NCI-H2227 (cell line): ENCODE results near the gene GZF1.

ENCODE experiments used
- DNase-seq: peaks from one replicate; lab custom pipeline; 2025; ENCODE audit not compliant: unreplicated experiment; lab: John Stamatoyannopoulos, UW

The GZF1 gene

DNA sequence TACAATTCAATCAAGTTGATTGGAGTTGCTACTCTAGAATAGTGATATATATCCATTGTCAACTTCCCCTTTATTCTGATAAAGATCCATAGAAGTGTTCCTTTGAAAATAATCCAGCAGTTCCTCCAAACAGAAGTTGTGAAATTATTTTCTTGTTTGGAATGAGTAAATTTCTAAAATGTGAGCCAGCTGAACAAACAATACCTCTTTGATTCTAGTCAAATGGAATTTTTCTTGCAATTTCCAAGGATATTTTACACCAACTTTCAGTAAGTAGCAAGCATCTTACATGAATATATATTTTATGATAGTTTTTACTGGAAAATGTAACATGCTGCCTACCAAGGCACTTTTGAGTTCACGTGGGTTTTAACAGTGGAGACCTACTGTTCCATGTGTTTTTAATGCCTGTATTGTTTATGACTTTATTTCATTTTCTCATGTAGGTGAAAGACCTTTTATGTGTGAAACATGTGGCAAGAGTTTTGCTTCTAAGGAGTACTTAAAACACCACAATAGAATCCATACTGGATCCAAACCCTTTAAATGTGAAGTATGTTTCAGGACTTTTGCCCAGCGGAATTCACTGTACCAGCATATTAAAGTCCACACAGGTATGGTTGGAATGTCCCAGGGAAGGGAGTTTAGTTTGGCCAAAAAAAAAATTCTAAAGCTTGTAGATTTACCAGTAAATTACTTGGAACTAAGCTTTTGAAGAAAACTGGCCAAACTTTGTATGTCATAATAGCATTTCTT, 6.5 kb downstream of the GZF1 start:
- no peak for DNase-seq

DNA sequence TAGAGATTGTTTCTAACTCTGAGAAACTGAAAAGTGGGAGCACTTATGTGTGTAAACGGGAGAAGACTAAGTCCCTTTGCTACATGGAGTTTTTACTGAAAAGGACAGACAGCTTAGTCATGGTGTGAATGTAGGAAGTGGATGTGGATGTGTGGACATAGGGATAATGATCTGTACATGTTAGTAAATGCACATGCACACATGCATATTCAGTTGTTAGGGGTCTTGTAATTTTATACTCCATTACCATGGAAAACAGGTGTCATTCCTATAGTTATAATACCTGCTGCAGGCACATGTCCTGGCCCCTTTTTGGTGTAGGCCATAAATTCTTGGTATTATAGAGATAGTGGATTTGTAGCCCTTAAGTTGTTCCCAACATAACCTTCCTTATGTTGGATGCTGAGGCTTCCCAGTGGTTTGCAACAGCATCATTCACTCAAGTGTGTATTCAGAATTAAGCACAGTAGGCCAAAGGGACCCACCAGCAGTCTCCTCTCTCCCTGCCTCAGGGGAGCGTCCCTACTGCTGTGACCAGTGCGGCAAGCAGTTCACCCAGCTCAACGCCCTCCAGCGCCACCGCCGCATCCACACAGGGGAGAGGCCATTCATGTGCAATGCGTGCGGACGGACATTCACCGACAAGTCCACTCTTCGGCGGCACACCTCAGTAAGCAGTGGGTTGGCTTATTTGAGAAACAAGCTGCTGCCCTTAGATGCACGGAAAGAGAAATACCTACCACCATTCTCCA, 7.3 kb downstream of the GZF1 start:
- no peak for DNase-seq

DNA sequence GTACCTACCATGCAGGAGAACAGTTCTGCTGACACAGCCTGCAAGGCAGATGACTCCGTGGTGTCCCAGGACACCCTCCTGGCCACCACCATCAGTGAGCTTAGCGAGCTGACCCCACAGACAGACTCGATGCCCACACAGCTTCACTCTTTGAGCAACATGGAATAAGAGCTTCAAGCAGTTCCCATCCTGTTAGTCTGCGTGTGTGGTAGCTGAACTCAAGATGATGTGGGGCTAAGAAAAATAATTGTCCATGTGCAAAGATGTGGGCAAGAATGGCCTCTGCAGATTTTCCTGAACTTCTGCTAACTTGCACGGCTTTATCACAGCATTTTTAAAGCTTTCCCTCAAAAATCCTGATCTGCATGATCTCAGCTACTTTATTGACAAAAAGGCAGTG, 8.3 kb downstream of the GZF1 start:
- DNase-seq: no peak

DNA sequence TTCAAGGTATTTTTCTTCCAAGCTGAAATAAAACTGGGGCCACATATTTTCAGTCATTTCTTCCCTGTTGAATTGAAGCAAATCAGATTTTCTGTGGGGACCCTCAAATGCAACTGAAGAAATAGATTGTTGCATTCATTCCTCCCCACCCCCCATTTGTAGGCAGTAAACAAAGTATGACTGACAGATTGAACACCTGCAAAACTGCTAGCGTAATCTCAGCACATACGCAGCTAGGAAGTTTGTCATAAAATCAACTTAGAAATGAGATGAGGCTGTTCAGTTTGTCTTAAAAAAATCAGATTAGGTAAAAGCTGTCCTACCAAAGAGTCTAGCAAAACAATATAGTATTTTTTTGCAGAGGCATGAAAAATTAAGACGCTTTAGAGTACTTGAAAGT, 8.9 kb downstream of the GZF1 start:
- DNase-seq: no peak

DNA sequence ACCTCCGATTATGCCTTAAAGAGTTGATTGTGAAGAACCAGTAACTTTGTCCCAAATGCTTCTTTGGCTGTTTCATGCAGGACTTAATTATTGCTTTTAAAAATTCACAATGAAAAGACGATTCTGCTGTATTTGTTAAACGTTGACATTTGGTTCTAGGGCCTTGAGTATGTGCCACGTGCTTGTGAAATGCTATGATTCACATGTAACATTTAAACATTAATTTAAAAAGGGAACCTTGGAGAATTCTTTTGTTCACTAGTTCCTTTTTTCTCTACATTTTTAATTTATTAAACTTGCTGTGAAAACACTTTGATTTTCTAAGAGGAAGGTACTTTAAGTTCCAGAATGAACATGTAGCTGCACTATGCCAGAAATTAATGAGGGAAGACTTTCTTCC, 9.5 kb downstream of the GZF1 start:
- no peak for DNase-seq

DNA sequence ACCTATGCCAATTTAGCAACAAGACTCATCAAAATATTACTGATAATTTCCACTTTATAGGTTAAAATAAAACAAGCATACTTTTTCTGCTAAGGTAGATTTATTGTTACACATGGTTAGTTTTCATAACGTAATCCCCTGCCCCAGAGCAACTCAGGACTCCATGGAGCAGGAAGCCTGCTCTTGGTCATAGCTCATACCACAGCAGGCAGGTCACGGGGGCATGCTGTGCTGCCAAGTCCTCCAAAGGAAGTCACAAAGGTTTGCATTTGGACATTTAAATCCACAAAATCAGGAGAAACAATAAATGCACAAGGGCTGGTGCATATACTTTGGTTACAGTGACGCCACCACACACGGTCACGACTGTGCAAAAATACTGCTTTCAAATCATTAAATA, 12.5 kb downstream of the GZF1 start:
- no peak for DNase-seq

DNA sequence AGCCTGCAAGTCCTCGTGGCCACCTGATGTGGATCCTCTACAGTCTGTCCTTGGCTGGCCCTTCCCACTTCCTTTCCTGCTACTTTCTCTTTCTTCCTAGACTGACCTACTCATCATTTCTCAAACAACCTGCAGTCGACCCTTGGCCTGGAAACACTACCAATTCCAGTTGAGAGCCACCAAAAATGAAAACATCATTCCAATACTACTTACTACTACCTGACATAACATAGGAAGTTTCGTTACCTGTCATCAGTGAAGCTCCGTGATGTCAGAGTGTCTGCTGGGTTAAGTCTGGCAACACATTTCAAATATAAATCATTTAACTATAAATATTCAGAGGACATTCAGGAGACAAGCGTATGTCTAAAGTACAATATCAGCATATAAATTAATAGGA, 13.8 kb downstream of the GZF1 start:
- DNase-seq: no peak

DNA sequence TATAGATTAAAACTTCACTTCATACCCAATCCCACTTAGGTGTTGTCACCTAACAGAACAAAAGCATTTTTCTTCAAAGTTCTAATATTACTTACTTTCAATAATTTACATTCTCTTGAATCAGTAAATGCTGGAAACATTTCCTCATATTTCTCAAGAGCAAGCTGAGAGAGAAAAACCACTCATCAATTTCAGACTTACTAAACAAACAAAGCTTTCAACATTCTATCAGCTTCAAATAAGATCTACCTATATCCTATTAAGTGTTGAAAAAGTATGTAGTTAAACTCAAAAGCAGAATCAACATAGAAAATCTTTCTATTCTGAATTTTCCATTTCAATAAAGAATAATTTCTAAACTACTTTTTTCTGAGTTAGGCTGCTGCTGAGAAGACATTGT, 17.8 kb downstream of the GZF1 start:
- no peak for DNase-seq

DNA sequence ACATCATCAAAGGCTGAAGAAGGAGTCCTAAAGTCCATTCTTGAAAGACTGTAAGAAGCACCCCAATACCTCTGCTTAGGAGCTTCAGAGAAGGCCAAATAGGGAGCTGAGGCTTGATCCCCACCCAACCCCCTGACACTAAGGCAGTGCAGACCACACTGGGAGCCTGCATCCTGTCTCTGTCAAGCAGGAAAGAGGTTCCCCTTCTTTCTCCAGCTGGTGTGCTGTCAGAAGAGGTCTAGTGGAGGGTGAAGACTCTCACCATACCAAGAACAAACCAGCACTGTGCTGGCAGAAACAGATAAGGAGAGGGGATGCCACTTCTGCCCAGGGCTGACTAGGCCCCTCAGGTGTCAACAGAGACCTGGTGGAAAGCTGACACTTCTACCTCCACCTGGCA, 19.9 kb downstream of the GZF1 start:
- DNase-seq: no peak

DNA sequence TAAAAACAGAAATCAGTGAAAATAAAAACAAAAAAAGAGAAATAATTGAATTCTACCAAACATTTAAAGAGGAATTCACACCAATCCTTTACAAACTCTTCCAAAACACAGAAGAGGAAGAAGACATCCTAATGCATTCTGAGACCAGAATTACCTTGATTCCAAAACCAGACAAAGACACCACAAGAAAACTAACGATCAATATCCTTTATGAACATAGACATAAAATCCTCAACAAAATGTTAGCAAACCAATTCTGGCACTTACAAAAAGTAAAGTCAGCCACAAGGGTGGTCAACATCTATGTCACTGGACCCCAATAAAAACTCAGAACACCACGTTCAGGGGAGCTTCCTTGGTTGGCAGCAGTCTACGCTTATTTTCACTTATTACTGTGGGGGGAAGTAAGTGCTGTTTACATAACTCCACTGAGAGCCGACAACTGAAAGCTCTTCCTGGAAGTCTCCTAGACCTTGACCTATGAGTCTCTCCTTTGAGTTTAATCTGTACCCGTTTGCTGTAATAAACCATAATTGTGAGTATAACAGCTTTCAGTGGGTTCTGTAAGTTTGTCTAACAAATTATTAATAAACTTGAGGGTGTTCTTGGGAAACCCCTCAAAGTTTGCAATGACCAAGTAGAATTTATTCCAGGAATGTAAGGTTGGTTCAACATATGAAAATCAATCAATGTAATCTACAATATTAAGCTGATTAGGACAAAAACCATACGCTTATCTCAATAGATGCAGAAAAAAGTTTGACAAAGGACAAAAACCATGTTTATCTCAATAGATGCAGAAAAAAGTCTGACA, 24.5 kb downstream of the GZF1 start:
- DNase-seq: no peak

DNA sequence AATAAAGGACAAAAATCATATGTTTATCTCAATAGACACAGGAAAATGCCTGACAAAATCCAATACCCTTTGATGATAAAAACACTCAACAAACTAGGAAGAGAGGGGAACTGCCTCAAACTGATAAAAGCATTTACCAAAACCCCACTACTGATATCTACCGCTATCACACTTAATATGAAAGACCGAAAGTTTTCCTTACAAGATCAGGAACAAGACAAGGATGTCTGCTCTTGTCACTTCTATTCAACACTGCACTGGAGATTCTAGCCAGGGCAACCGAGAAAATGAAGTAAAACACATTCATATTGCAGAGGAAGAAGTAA, 25.1 kb downstream of the GZF1 start:
- no peak for DNase-seq

DNA sequence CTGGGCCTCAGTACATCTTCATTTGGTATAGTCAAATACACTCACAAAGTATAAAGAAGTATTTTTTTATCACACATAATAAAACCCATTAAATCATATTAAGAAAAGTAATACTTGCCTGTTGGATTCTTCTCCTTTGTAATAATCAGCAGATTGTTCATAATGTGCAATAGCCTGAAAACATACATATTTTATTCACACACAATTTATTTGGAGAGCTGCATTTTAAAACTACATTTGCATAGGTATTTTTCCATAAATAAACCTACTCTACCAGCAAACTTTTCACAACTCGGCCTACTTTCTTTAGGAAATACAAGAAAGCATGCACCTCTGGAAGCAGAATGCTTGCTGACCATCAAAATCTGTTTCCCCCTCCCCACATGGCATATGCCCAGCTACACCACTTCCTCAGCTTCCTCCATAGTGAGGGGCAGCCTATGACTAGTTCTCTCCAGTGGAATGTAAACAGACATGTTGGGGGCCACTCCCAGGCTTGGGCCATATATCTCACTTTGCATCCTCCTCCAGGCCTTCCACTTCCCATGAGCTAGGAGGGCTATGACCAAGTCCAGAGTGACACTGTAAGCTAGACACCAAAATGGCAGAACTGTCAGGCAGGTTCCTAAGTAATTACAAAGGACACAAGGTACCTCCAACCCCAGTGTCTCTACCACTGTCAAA, 28.3 kb downstream of the GZF1 start:
- no peak for DNase-seq

DNA sequence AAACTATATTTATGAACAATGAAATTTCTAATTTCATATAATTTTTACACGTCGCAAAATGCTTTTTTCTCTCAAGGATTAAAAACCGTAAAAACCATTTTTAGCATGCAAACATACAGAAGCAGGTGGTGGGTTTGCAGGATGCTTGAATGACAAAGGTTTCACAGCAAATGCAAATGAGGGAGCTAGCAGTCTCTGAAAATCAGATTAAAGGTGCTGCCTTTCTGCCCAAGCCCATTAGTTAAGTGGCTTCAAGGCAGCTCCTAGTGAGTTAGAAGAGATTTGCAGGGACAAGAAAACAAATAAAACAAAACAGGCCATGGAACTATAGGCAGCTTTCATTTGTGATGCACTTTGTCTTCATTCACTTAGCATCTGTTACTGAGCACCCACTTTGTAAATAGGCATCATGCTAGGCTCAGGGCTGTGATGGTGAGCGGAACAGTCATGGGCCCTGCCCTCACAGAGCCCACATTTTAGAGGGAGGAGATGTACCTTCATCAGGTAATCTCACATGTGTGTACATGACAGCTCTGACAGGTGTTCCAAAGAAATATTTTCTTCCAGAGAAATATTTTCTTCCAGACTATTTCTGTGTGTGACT, 29.8 kb downstream of the GZF1 start:
- DNase-seq: no peak

DNA sequence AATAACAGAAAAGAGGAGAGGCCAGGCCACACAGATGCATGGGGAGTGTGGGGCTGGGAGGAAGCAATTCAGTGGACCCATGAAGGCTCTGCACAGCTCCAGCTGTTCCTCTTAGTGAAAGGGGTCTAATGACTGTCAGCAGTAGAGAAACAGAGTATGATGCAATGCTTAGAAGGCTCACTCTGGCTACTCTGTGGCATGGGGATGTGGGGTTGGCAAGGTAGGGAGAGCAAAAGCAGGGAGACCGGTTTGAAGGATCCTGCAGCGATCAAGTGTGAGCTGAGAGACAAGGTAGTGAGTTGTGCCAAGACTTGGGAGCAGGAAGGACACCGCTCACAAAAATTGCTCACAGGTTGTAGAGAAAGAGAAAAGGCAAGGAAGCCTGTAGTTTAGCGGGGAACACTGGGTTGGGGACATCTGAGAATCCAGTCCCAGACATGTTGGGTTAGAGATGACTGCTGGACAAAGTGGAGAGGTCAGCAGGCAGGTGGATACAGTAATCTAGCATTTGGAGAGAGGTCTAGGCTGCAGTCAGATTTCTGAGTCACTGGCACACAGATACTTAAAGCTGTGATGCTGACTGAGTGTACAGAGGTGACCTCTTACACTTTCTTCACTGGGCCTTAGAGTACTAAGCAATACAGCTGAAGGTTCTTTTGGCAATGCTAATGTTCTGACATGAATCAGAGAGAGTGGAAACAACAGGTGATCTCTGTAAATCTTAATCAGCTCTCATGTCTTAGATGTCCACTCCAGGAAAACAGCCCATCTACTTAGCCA, 32.2 kb downstream of the GZF1 start:
- DNase-seq: no peak

DNA sequence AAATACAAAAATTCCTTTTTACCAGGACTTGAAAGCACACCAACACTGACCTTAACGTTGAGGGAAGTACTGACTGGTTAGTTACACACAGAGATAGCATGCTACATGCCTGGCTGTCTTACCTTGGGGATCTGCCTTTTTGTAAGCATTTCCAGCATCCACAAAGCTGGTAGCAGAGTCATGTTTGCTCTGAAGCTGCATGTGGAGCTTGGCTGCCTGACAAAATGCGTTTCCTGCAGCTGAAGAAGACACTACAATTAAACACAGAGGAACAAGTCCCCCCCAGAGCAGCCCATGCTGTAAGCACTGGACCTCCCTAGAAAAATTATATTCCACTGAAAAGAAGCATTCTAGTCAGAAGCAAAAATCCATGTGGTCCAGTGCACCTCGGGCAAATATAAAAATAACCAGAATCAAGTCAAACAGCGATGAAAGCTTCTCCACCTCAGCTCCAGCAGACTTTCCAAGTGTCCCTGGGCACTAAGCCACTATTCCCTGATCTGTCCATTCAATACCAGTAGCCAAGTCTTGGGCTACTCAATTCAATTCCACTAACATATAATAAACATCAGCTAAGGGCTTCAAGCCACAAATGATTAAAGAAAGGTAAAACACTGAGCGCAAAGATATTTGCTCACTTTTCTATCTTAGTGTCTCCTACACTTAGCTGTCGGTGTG, 35.1 kb downstream of the GZF1 start:
- no peak for DNase-seq

DNA sequence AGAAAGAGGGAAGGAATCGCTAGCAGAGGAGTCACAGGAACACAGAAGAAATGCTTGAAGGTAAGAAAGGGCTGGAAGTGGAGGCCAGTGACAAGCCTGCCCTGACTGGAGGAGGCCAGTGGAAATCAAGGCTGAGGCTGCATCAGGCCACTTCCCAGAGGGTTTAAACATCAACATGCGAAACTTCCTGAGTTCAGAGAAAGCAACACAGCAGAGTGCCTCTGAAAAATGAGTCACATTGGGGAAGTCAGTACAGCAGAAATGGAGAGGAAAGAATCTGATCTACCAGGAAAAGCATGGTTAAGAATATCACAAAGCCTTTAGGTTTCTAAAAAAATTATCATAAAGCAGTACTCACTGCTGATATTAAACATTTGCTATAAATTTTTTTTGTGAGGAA, 36.0 kb downstream of the GZF1 start:
- no peak for DNase-seq

DNA sequence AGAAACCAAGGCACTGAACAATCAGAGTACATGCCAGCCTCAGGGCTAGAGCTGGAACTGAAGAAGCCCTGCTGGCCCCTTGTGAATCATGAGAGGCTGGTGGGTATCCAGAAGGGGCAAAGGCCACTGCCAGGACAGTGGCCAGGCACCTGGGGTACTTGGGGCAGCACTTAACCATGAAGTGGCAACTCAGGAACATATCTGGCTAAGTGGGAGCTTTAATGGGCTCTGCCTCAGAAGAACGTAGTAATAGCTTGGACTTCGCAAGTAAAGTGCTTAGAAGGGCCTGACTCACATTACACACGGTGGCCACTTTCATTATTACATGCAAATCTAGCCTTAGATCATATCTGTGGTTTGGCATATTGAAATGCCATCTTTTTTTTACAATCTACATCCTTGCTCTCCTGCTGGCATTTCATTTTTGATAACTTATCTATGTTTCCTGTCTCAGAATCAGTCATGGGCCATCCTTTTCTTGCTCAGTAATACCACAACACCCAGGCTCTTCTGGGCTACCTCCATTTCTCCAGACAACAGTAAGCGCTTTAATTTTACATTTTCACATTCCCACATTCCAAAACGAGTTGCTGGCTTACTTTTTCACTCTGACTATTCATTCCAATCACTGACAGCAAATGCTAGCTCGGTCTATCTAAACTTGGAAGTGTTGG, 37.7 kb downstream of the GZF1 start:
- DNase-seq: no peak

DNA sequence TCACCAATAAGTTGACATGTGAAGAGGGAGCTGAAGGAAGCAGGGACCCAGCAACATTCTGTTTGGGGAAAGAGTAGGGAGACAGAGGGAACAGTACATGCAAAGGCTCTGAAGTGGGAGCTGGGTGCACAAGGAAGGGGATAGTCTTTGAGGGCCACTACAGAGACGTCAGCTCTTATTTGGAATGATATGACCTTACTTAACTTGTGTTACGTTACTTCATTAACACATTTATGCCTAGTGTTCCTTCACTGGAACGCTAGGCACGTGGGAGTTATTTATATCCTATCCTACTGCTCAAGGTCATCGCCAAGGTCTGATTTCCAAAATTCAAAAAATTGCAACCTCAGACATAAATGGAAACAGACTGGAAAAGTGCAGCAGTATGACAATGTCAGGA, 39.1 kb downstream of the GZF1 start:
- no peak for DNase-seq

DNA sequence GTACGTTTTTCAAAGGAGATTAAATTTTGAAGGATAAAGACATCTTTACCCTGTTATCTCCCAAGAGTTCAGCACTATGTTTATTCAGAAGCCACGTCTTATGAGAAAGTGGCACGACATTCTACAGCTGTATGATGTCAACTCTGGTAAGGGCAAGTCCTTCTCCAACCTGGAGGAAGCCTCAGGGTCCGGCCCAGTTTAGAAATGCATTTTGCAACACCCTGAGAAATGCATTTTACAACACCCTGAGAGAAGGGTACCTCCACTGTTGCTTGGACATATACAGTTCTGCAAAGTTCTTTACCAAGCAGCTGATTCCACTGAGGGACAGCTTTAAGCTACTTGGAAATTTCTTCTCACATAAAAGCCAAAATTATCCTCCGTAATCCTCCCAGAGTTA, 41.8 kb downstream of the GZF1 start:
- no peak for DNase-seq
